Measurements from ENCODE around the gene CNN3. TPM values are rescaled to one million over a fixed set of nuclear protein-coding genes. Genes with fewer than 3 reads are reported as not detected.

The CNN3 gene
- total RNA-seq, 1 experiment from 2014 or later = 183 TPM

GRCh38 chr1:94920061-94920460 is 6.8 kb downstream of the CNN3 start:
- H3K36me3 Mint-ChIP-seq = peaks cover 8% of the 10 kb centered on the region; the same call in 1 of the 2 replicates
- no peak overlapping the region for H3K4me3 Mint-ChIP-seq
- no peak for TF ChIP-seq PRDM15 (CRISPR knock-in tag; IDR thresholded peaks at IDR 0.05)
- TF ChIP-seq NR1H2 (CRISPR knock-in tag; IDR thresholded peaks at IDR 0.05) = no peak
- no peak for TF ChIP-seq TEAD1 (CRISPR knock-in tag; IDR thresholded peaks at IDR 0.05)
- TF ChIP-seq ZNF263 (CRISPR knock-in tag; IDR thresholded peaks at IDR 0.05; ENCODE audit: low read depth) = no peak
- TF ChIP-seq, protein P1, sequence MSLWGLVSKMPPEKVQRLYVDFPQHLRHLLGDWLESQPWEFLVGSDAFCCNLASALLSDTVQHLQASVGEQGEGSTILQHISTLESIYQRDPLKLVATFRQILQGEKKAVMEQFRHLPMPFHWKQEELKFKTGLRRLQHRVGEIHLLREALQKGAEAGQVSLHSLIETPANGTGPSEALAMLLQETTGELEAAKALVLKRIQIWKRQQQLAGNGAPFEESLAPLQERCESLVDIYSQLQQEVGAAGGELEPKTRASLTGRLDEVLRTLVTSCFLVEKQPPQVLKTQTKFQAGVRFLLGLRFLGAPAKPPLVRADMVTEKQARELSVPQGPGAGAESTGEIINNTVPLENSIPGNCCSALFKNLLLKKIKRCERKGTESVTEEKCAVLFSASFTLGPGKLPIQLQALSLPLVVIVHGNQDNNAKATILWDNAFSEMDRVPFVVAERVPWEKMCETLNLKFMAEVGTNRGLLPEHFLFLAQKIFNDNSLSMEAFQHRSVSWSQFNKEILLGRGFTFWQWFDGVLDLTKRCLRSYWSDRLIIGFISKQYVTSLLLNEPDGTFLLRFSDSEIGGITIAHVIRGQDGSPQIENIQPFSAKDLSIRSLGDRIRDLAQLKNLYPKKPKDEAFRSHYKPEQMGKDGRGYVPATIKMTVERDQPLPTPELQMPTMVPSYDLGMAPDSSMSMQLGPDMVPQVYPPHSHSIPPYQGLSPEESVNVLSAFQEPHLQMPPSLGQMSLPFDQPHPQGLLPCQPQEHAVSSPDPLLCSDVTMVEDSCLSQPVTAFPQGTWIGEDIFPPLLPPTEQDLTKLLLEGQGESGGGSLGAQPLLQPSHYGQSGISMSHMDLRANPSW (CRISPR knock-in tag; conservative IDR thresholded peaks at IDR 0.05; ENCODE audit: low read depth) = no peak
- TF ChIP-seq SP1 (CRISPR knock-in tag; conservative IDR thresholded peaks at IDR 0.05) = no peak
- TF ChIP-seq OVOL2 (CRISPR knock-in tag; IDR thresholded peaks at IDR 0.05; ENCODE audit: borderline replicate concordance) = no peak
- TF ChIP-seq MAX (CRISPR knock-in tag; IDR thresholded peaks at IDR 0.05) = no peak
- TF ChIP-seq ZNF317 (CRISPR knock-in tag; IDR thresholded peaks at IDR 0.05; ENCODE audit: borderline replicate concordance, low read depth) = no peak
- TF ChIP-seq CBFB (CRISPR knock-in tag; IDR thresholded peaks at IDR 0.05; ENCODE audit: low read depth) = no peak
- no peak for TF ChIP-seq EMX1 (CRISPR knock-in tag; IDR thresholded peaks at IDR 0.05)
- no peak for TF ChIP-seq KAT7 (CRISPR knock-in tag; IDR thresholded peaks at IDR 0.05; ENCODE audit: borderline replicate concordance)
- TF ChIP-seq ATF3 (CRISPR knock-in tag; conservative IDR thresholded peaks at IDR 0.05) = no peak
- no peak for TF ChIP-seq NR3C1 (CRISPR knock-in tag; conservative IDR thresholded peaks at IDR 0.05; ENCODE audit: low read depth)
- no peak for TF ChIP-seq E2F4 (CRISPR knock-in tag; IDR thresholded peaks at IDR 0.05; ENCODE audit: borderline replicate concordance, low read depth)
- TF ChIP-seq, protein P2, sequence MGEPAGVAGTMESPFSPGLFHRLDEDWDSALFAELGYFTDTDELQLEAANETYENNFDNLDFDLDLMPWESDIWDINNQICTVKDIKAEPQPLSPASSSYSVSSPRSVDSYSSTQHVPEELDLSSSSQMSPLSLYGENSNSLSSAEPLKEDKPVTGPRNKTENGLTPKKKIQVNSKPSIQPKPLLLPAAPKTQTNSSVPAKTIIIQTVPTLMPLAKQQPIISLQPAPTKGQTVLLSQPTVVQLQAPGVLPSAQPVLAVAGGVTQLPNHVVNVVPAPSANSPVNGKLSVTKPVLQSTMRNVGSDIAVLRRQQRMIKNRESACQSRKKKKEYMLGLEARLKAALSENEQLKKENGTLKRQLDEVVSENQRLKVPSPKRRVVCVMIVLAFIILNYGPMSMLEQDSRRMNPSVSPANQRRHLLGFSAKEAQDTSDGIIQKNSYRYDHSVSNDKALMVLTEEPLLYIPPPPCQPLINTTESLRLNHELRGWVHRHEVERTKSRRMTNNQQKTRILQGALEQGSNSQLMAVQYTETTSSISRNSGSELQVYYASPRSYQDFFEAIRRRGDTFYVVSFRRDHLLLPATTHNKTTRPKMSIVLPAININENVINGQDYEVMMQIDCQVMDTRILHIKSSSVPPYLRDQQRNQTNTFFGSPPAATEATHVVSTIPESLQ (CRISPR knock-in tag; IDR thresholded peaks at IDR 0.05) = no peak
- DNase-seq (ENCODE audit: low spot score) = no peak
- no peaks in the 10 kb centered on the region for H3K27me3 Mint-ChIP-seq (ENCODE audit: low read depth)
- ATAC-seq = peak; percentile 33
- H3K9me3 Mint-ChIP-seq = no peaks in the 10 kb centered on the region
- ChIA-PET CTCF (interaction anchor here (1.8 kb wide), 2 partner anchors 66 to 123 kb away, joined by 5 to 16 read pairs; no protein-coding TSS in a partner anchor), POLR2A (interaction anchor here (0.9 kb wide), 1 partner anchor 10 kb away, joined by 3 read pairs; no protein-coding TSS in a partner anchor)
- H3K27ac Mint-ChIP-seq = peak overlapping the region; percentile 16
- H3K4me1 Mint-ChIP-seq = peaks cover 76% of the 10 kb centered on the region
